SK-N-SH (cell line): ENCODE results near the gene RAI14. TPM values are rescaled to one million over a fixed set of nuclear protein-coding genes. Genes with fewer than 3 reads are reported as not detected.

Experiments used
- CTCF ChIA-PET: fragments of 300-600, 350-600 bp; formaldehyde crosslinking; extraction: SDS; loops from one replicate; lab custom pipeline; 2021; lab: Yijun Ruan, JAX
- POLR2A ChIA-PET: fragments of 350-600 bp; sonication (Branson Sonifier 250); formaldehyde crosslinking; extraction: SDS; loops from one replicate; lab custom pipeline; 2020; ENCODE audit warnings: antibody characterized with exemption, inconsistent platforms; lab: Yijun Ruan, JAX
- DNase-seq: peaks from one replicate; pipeline ENCODE4 v3.0.0; 2012
- H2AFZ ChIP-seq: fragments of 200-600 bp; sonication (generic); 2 replicates; pipeline ENCODE4 v1.8.1; 2016; ENCODE audit warnings: antibody characterized with exemption, mild to moderate bottlenecking, low read depth
- H3F3A ChIP-seq: fragments of 200-600 bp; sonication (generic); replicated peaks from 2 replicates; pipeline ENCODE3; 2016; ENCODE audit warnings: antibody characterized with exemption, mild to moderate bottlenecking; ENCODE audit not compliant: insufficient read depth
- H3K27ac ChIP-seq, 2 experiments: fragments of 200-500 bp in 1 of 2; fragments of 200-600 bp in 1 of 2; sonication (Bioruptor generic) in 1 of 2; sonication (generic), shearing (Covaris generic) in 1 of 2; 2 replicates each; pipeline versions ENCODE4 v1.5.1 to v1.6.1; 2014 to 2016; ENCODE audit warnings: low read depth in 2 of 2, inconsistent platforms in 1 of 2, low read length in 1 of 2, mild to moderate bottlenecking in 1 of 2, mixed read lengths in 1 of 2
- H3K27me3 ChIP-seq: fragments of 200-600 bp; sonication (generic), shearing (Covaris generic); 2 replicates; pipeline ENCODE4 v1.6.1; 2016; ENCODE audit warnings: mixed run types; ENCODE audit not compliant: insufficient read depth
- H3K36me3 ChIP-seq, 2 experiments: fragments of 200-500 bp in 1 of 2; fragments of 200-600 bp in 1 of 2; sonication (Bioruptor generic) in 1 of 2; sonication (generic) in 1 of 2; replicated peaks in 1 of 2; 2 replicates each; pipeline versions ENCODE3 to v1.5.1; 2014 to 2016; ENCODE audit warnings: low read length in 1 of 2, mild to moderate bottlenecking in 1 of 2; ENCODE audit not compliant: insufficient read depth in 2 of 2, control insufficient read depth in 1 of 2
- H3K4me1 ChIP-seq, 2 experiments: fragments of 200-500 bp in 1 of 2; fragments of 200-600 bp in 1 of 2; sonication (Bioruptor generic) in 1 of 2; sonication (generic), shearing (Covaris generic) in 1 of 2; 2 replicates each; pipeline versions ENCODE4 v1.5.1 to v1.6.1; 2014 to 2016; ENCODE audit warnings: low read depth in 1 of 2, low read length in 1 of 2, mixed run types in 1 of 2; ENCODE audit not compliant: insufficient read depth in 2 of 2, control insufficient read depth in 1 of 2
- H3K4me2 ChIP-seq: fragments of 200-600 bp; sonication (generic), shearing (Covaris generic); 2 replicates; pipeline ENCODE4 v1.6.1; 2017; ENCODE audit warnings: mixed run types
- H3K4me3 ChIP-seq, 2 experiments: fragments of 200-500 bp in 1 of 2; fragments of 200-600 bp in 1 of 2; sonication (Bioruptor generic) in 1 of 2; sonication (generic), shearing (Covaris generic) in 1 of 2; 2 replicates each; pipeline versions ENCODE4 v1.5.1 to v1.8.1; 2014 to 2016; ENCODE audit warnings: low read depth in 2 of 2, inconsistent platforms in 1 of 2, low read length in 1 of 2, mild to moderate bottlenecking in 1 of 2, mixed read lengths in 1 of 2, moderate library complexity in 1 of 2
- H3K79me2 ChIP-seq: fragments of 200-600 bp; sonication (generic); 2 replicates; pipeline ENCODE4 v1.8.1; 2017; ENCODE audit warnings: mild to moderate bottlenecking; ENCODE audit not compliant: insufficient read depth
- H3K9ac ChIP-seq: fragments of 200-600 bp; sonication (generic); 2 replicates; pipeline ENCODE4 v1.6.1; 2017; ENCODE audit warnings: mixed run types
- H3K9me2 ChIP-seq: fragments of 200-600 bp; sonication (generic); 2 replicates; pipeline ENCODE4 v1.6.1; 2017; ENCODE audit warnings: mixed run types
- H3K9me3 ChIP-seq: fragments of 200-600 bp; sonication (generic); 2 replicates; pipeline ENCODE4 v1.6.1; 2017; ENCODE audit warnings: mixed run types, mild to moderate bottlenecking, moderate library complexity
- H4K20me1 ChIP-seq: fragments of 200-600 bp; sonication (generic); 2 replicates; pipeline ENCODE4 v1.6.1; 2017; ENCODE audit warnings: mild to moderate bottlenecking, mixed run types; ENCODE audit not compliant: insufficient read depth
- CHD2 ChIP-seq: fragments of 150-350 bp; IDR thresholded peaks from 2 replicates; pipeline ENCODE4 v1.6.1; 2018; ENCODE audit warnings: low read length; ENCODE audit not compliant: partially characterized antibody
- ELF1 ChIP-seq: IDR thresholded peaks from 2 replicates; pipeline ENCODE4 v1.4.0; 2012
- FOXJ3 ChIP-seq: sonication (generic); formaldehyde crosslinking; IDR thresholded peaks from 2 replicates; pipeline ENCODE4 v1.5.1; 2020; ENCODE audit warnings: mild to moderate bottlenecking, missing genetic modification reagents
- GABPA ChIP-seq: IDR thresholded peaks from 2 replicates; pipeline ENCODE4 v1.4.0; 2012; ENCODE audit warnings: low read depth, mild to moderate bottlenecking
- PBX3 ChIP-seq: IDR thresholded peaks from 2 replicates; pipeline ENCODE4; 2012
- RAD21 ChIP-seq: IDR thresholded peaks from 2 replicates; pipeline ENCODE4 v1.6.1; 2012; ENCODE audit warnings: mild to moderate bottlenecking, low read length
- RCOR1 ChIP-seq: fragments of 150-350 bp; IDR thresholded peaks from 2 replicates; pipeline ENCODE4 v1.6.1; 2017; ENCODE audit warnings: antibody characterized with exemption, low read length
- RXRA ChIP-seq: IDR thresholded peaks from 2 replicates; pipeline ENCODE4 v1.4.0; 2012; ENCODE audit warnings: low read depth, mild to moderate bottlenecking, borderline replicate concordance
- SMC3 ChIP-seq: IDR thresholded peaks from 2 replicates; pipeline ENCODE4 v1.6.1; 2012; ENCODE audit warnings: low read depth, low read length, improper control_type of control experiment
- TEAD4 ChIP-seq: IDR thresholded peaks from 2 replicates; pipeline ENCODE4 v1.4.0; 2012; ENCODE audit warnings: mild to moderate bottlenecking, borderline replicate concordance; ENCODE audit not compliant: insufficient read depth
- YY1 ChIP-seq: IDR thresholded peaks from 2 replicates; pipeline ENCODE4 v1.4.0; 2012; ENCODE audit warnings: low read depth, mild to moderate bottlenecking
- ZBTB33 ChIP-seq: IDR thresholded peaks from 2 replicates; pipeline ENCODE4 v1.4.0; 2012; ENCODE audit warnings: low read depth, borderline replicate concordance
- WGBS: methylation state at CpG from one replicate; pipeline ENCODE4 v1.1.6; 2017; ENCODE audit warnings: low lambda C conversion rate; 5-methylcytosine and 5-hydroxymethylcytosine counted together
- polyA plus RNA-seq, 3 experiments: library from polyadenylated mRNA; depleted of rRNA; stranded (reverse); fragments of >200 nt; gene quantifications; 2 replicates each; pipeline ENCODE4 v1.2.3, GENCODE V29; 2012
- TF ChIP-seq, protein P1 (sequence below): fragments of 150-350 bp; IDR thresholded peaks from 2 replicates; pipeline ENCODE4 v1.6.1; 2016; ENCODE audit warnings: mild to moderate bottlenecking, low read depth, low read length
- TF ChIP-seq, protein P2 (sequence below): fragments of 150-350 bp; IDR thresholded peaks from 2 replicates; pipeline ENCODE4 v1.6.1; 2017; ENCODE audit warnings: antibody characterized with exemption, low read length, low read depth, borderline replicate concordance

RAI14 gene
- polyA plus RNA-seq, 1 of the 3 experiments (the other 2 are of a cell fraction): 53.2 TPM

DNA sequence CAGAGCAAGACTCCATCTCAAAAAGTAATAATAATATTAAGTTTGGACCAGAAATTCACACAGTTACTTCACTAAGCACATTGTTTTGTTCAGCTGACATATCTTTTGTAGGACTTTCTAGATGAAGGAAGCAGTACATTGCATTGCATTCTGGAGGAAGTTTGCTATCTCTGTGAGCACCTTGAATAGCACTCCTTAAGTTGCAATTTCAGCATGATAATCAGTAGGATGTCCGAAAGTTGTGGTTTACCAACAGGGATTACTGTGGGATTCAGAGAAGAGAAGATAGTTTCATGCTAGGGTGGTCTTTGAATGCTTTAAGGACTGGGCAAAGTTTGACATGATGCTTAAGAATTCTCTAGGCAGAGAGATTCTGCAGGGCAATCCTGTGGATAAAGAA, 164.5 kb downstream of the RAI14 start (continued):
- TF ChIP-seq, protein P1, sequence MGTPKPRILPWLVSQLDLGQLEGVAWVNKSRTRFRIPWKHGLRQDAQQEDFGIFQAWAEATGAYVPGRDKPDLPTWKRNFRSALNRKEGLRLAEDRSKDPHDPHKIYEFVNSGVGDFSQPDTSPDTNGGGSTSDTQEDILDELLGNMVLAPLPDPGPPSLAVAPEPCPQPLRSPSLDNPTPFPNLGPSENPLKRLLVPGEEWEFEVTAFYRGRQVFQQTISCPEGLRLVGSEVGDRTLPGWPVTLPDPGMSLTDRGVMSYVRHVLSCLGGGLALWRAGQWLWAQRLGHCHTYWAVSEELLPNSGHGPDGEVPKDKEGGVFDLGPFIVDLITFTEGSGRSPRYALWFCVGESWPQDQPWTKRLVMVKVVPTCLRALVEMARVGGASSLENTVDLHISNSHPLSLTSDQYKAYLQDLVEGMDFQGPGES: no peak
- TF ChIP-seq GABPA: no peak
- no peak for TF ChIP-seq ELF1

GRCh38 chr5:34822956-34823715, 167.0 kb downstream of the RAI14 start:
- Histone ChIP-seq H3K4me2 (no peak overlapping the region), H3K9me2 (no peaks in the 10 kb centered on the region), H3K9ac (no peak overlapping the region), H3K27me3 (no peaks in the 10 kb centered on the region), H3K9me3 (no peaks in the 10 kb centered on the region), H3K36me3 (peaks cover 57 to 87% of the 10 kb centered on the region in 2 experiments), H3K79me2 (no peaks in the 10 kb centered on the region; the same call in 1 of the 2 replicates), H2AFZ (no peak overlapping the region), H3K4me3 (no peak overlapping the region), H4K20me1 (no peaks in the 10 kb centered on the region), H3K4me1 (no peaks in the 10 kb centered on the region), H3K27ac (no peak overlapping the region), H3F3A (peaks cover under 1% of the 10 kb centered on the region)
- POLR2A ChIA-PET: interaction anchor here (0.6 kb wide), 1 partner anchor 16 kb away, joined by 3 read pairs; the partner anchor contains the start of gene TTC23L
- WGBS: 79% methylated on average over 8 of the region's 8 CpGs
- TF ChIP-seq, protein P2, sequence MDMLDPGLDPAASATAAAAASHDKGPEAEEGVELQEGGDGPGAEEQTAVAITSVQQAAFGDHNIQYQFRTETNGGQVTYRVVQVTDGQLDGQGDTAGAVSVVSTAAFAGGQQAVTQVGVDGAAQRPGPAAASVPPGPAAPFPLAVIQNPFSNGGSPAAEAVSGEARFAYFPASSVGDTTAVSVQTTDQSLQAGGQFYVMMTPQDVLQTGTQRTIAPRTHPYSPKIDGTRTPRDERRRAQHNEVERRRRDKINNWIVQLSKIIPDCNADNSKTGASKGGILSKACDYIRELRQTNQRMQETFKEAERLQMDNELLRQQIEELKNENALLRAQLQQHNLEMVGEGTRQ: no peak
- TF ChIP-seq YY1 (no peak), RXRA (no peak), CHD2 (no peak), SMC3 (no peak), FOXJ3 (no peak), PBX3 (no peak), GABPA (no peak), TEAD4 (no peak), RAD21 (no peak), ZBTB33 (no peak), RCOR1 (no peak)
- TF ChIP-seq, protein P1: no peak
- no peak for DNase-seq
- CTCF ChIA-PET: no interaction called here
